Measurements from ENCODE around the gene RBPJ. TPM values are rescaled to one million over a fixed set of nuclear protein-coding genes. Genes with fewer than 3 reads are reported as not detected.
A peak's percentile ranks its signal among the peaks of the same experiment; 100 is the strongest.

Gene RBPJ
- total RNA-seq, 2 experiments from 2014 or later: 114 to 118 TPM

GRCh38 chr4:26458157-26458561, 137.3 kb downstream of the RBPJ start:
- Mint-ChIP-seq H3K9me3 (no peaks in the 10 kb centered on the region), H3K4me1 (ENCODE audit: low read depth) (peaks cover 19% of the 10 kb centered on the region), H3K27ac (no peak overlapping the region), H3K4me3 (no peak overlapping the region), H3K36me3 (ENCODE audit: low read depth) (no peaks in the 10 kb centered on the region), H3K27me3 (ENCODE audit: low read depth) (no peaks in the 10 kb centered on the region)
- CTCF ChIA-PET: interaction anchor here (0.5 to 2.3 kb wide), 23 partner anchors 14 to 1511 kb away, joined by 3 to 17 read pairs (median 3); no protein-coding TSS in a partner anchor
- peak; percentile 15 for DNase-seq
- intact Hi-C loops (cut with micrococcal nuclease): loop anchor here (2.0 to 5.0 kb wide), 3 partner anchors 403 to 859 kb away; partner anchors contain the start of gene STIM2

- intact Hi-C loops (cut with micrococcal nuclease): loop anchor here (1.0 to 5.0 kb wide), 6 partner anchors 125 to 858 kb away; partner anchors contain the start of genes STIM2 and TBC1D19
- CTCF ChIA-PET: interaction anchor here (0.6 to 2.3 kb wide), 23 partner anchors 47 to 1875 kb away, joined by 3 to 17 read pairs (median 3); partner anchors contain the start of gene DHX15
- H3K36me3 Mint-ChIP-seq (ENCODE audit: low read depth): no peaks in the 10 kb centered on the region
- H3K27me3 Mint-ChIP-seq (ENCODE audit: low read depth): no peaks in the 10 kb centered on the region
- peaks cover 1% of the 10 kb centered on the region for H3K9me3 Mint-ChIP-seq
- peak; percentile 8 for DNase-seq
- H3K27ac Mint-ChIP-seq: no peak overlapping the region
- H3K4me1 Mint-ChIP-seq (ENCODE audit: low read depth): peaks cover 19% of the 10 kb centered on the region
- peak overlapping the region; percentile 65 for H3K4me3 Mint-ChIP-seq
These were observed 138.4 kb downstream of the RBPJ start for GRCh38 chr4:26459054-26459755.

- Mint-ChIP-seq H3K4me1 (ENCODE audit: low read depth) (peaks cover 19% of the 10 kb centered on the region), H3K27ac (no peak overlapping the region), H3K27me3 (ENCODE audit: low read depth) (no peaks in the 10 kb centered on the region), H3K36me3 (ENCODE audit: low read depth) (no peaks in the 10 kb centered on the region), H3K4me3 (no peak overlapping the region), H3K9me3 (peaks cover 1% of the 10 kb centered on the region)
- intact Hi-C loops (cut with micrococcal nuclease): loop anchor here (1.0 to 5.0 kb wide), 6 partner anchors 124 to 857 kb away; partner anchors contain the start of genes STIM2 and TBC1D19
- CTCF ChIA-PET: interaction anchor here (0.6 to 1.5 kb wide), 8 partner anchors 42 to 550 kb away, joined by 3 to 4 read pairs (median 3); no protein-coding TSS in a partner anchor
- DNase-seq: no peak
These were observed 139.1 kb downstream of the RBPJ start for GRCh38 chr4:26459756-26460530.

GRCh38 chr4:26462874-26463273, 142.1 kb downstream of the RBPJ start:
- H3K27me3 Mint-ChIP-seq (ENCODE audit: low read depth): no peaks in the 10 kb centered on the region
- intact Hi-C loops (cut with micrococcal nuclease): no loop called here
- H3K4me1 Mint-ChIP-seq (ENCODE audit: low read depth): peaks cover 14% of the 10 kb centered on the region
- no peaks in the 10 kb centered on the region for H3K36me3 Mint-ChIP-seq (ENCODE audit: low read depth)
- DNase-seq: no peak
- no peak overlapping the region for H3K27ac Mint-ChIP-seq
- H3K9me3 Mint-ChIP-seq: peaks cover 1% of the 10 kb centered on the region
- CTCF ChIA-PET: interaction anchor here (0.7 to 1.6 kb wide), 4 partner anchors 29 to 548 kb away, joined by 3 to 5 read pairs (median 4); no protein-coding TSS in a partner anchor
- H3K4me3 Mint-ChIP-seq: no peak overlapping the region

GRCh38 chr4:26463386-26463785, 142.6 kb downstream of the RBPJ start:
- intact Hi-C loops (cut with micrococcal nuclease): no loop called here
- Mint-ChIP-seq H3K27ac (no peak overlapping the region), H3K9me3 (peaks cover 1% of the 10 kb centered on the region), H3K27me3 (ENCODE audit: low read depth) (no peaks in the 10 kb centered on the region), H3K36me3 (ENCODE audit: low read depth) (no peaks in the 10 kb centered on the region), H3K4me3 (no peak overlapping the region), H3K4me1 (ENCODE audit: low read depth) (peaks cover 8% of the 10 kb centered on the region)
- CTCF ChIA-PET: interaction anchor here (0.7 to 1.5 kb wide), 2 partner anchors 30 to 351 kb away, joined by 3 read pairs; no protein-coding TSS in a partner anchor
- DNase-seq: no peak

- H3K27ac Mint-ChIP-seq: no peak overlapping the region
- DNase-seq: no peak
- H3K36me3 Mint-ChIP-seq (ENCODE audit: low read depth): no peaks in the 10 kb centered on the region
- peaks cover 1% of the 10 kb centered on the region for H3K9me3 Mint-ChIP-seq
- CTCF ChIA-PET: interaction anchor here (0.6 kb wide), 1 partner anchor 11 kb away, joined by 4 read pairs; no protein-coding TSS in a partner anchor
- no peak overlapping the region for H3K4me3 Mint-ChIP-seq
- intact Hi-C loops (cut with micrococcal nuclease): no loop called here
- no peaks in the 10 kb centered on the region for H3K4me1 Mint-ChIP-seq (ENCODE audit: low read depth)
- no peaks in the 10 kb centered on the region for H3K27me3 Mint-ChIP-seq (ENCODE audit: low read depth)
These were observed 143.7 kb downstream of the RBPJ start for GRCh38 chr4:26464420-26465095.

GRCh38 chr4:26466578-26467270, 145.9 kb downstream of the RBPJ start:
- CTCF ChIA-PET: no interaction called here
- intact Hi-C loops (cut with micrococcal nuclease): no loop called here
- no peaks in the 10 kb centered on the region for H3K4me1 Mint-ChIP-seq (ENCODE audit: low read depth)
- H3K36me3 Mint-ChIP-seq (ENCODE audit: low read depth): no peaks in the 10 kb centered on the region
- no peak for DNase-seq
- H3K27me3 Mint-ChIP-seq (ENCODE audit: low read depth): peaks cover 2% of the 10 kb centered on the region
- peaks cover 1% of the 10 kb centered on the region for H3K9me3 Mint-ChIP-seq
- no peak overlapping the region for H3K4me3 Mint-ChIP-seq
- H3K27ac Mint-ChIP-seq: no peak overlapping the region

- Mint-ChIP-seq H3K4me1 (ENCODE audit: low read depth) (no peaks in the 10 kb centered on the region), H3K27me3 (ENCODE audit: low read depth) (peaks cover 2% of the 10 kb centered on the region), H3K36me3 (ENCODE audit: low read depth) (no peaks in the 10 kb centered on the region), H3K4me3 (no peak overlapping the region), H3K27ac (no peak overlapping the region), H3K9me3 (peaks cover 1% of the 10 kb centered on the region)
- CTCF ChIA-PET: no interaction called here
- intact Hi-C loops (cut with micrococcal nuclease): no loop called here
- no peak for DNase-seq
These were observed 146.9 kb downstream of the RBPJ start for GRCh38 chr4:26467724-26468123.

GRCh38 chr4:26468283-26468949, 147.6 kb downstream of the RBPJ start:
- H3K27ac Mint-ChIP-seq: no peak overlapping the region
- H3K27me3 Mint-ChIP-seq (ENCODE audit: low read depth): peaks cover 2% of the 10 kb centered on the region
- no peaks in the 10 kb centered on the region for H3K36me3 Mint-ChIP-seq (ENCODE audit: low read depth)
- no peak overlapping the region for H3K4me3 Mint-ChIP-seq
- H3K9me3 Mint-ChIP-seq: no peaks in the 10 kb centered on the region
- intact Hi-C loops (cut with micrococcal nuclease): no loop called here
- no peak for DNase-seq
- no peaks in the 10 kb centered on the region for H3K4me1 Mint-ChIP-seq (ENCODE audit: low read depth)
- CTCF ChIA-PET: no interaction called here

- H3K9me3 Mint-ChIP-seq: no peaks in the 10 kb centered on the region
- H3K27me3 Mint-ChIP-seq (ENCODE audit: low read depth): peaks cover 2% of the 10 kb centered on the region
- CTCF ChIA-PET: no interaction called here
- no peak for DNase-seq
- H3K36me3 Mint-ChIP-seq (ENCODE audit: low read depth): no peaks in the 10 kb centered on the region
- intact Hi-C loops (cut with micrococcal nuclease): no loop called here
- H3K4me3 Mint-ChIP-seq: no peak overlapping the region
- no peaks in the 10 kb centered on the region for H3K4me1 Mint-ChIP-seq (ENCODE audit: low read depth)
- no peak overlapping the region for H3K27ac Mint-ChIP-seq
These were observed 148.2 kb downstream of the RBPJ start for GRCh38 chr4:26468977-26469376.

- H3K4me1 Mint-ChIP-seq (ENCODE audit: low read depth): no peaks in the 10 kb centered on the region
- CTCF ChIA-PET: interaction anchor here (1.1 kb wide), 1 partner anchor 8 kb away, joined by 5 read pairs; no protein-coding TSS in a partner anchor
- DNase-seq: no peak
- H3K27me3 Mint-ChIP-seq (ENCODE audit: low read depth): peaks cover 2% of the 10 kb centered on the region
- H3K4me3 Mint-ChIP-seq: no peak overlapping the region
- no peaks in the 10 kb centered on the region for H3K9me3 Mint-ChIP-seq
- H3K36me3 Mint-ChIP-seq (ENCODE audit: low read depth): no peaks in the 10 kb centered on the region
- intact Hi-C loops (cut with micrococcal nuclease): no loop called here
- no peak overlapping the region for H3K27ac Mint-ChIP-seq
These were observed 151.1 kb downstream of the RBPJ start for GRCh38 chr4:26471890-26472289.
